Amygdala (tissue), 56 donors: ENCODE measurements around the gene RHOT2.

ENCODE experiments used
- DNase-seq, 56 donors: peaks; one replicate each; lab custom pipeline; 2025; lab: John Stamatoyannopoulos, UW

RHOT2 gene

DNA sequence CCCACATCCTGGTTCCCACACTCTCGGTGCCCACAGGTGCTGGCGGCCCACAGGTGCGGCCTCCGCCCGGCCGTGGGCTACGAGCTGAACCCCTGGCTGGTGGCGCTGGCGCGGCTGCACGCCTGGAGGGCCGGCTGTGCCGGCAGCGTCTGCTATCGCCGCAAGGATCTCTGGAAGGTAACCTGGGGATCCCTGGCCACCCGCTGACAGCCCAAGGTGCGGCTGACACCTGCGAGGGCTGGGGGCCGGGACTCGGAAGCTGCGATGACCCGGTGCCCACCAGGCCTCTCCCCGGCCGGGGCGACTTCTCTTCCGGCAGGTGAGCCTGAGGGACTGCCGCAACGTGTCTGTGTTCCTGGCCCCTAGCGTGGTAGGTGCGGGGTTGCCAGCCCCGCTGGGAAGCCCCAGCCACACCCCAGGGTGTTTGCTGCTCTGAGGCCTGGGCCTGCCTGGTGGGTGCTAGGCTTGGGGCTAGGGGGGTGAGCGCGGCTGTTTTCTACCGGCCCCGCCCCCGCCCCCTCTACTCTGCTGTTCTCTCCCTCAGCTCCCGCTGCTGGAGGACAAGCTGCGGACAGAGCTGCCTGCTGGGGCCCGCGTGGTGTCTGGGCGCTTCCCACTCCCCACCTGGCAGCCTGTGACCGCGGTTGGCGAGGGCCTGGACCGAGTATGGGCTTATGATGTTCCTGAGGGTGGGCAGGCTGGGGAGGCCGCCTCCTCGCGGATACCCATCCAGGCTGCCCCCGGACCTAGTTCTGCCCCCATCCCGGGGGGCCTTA, 54.0 kb downstream of the RHOT2 start:
- DNase-seq: no peak

- DNase-seq: no peak
Observed at GRCh38 chr16:722835-723633, 55.1 kb downstream of the RHOT2 start.

DNA sequence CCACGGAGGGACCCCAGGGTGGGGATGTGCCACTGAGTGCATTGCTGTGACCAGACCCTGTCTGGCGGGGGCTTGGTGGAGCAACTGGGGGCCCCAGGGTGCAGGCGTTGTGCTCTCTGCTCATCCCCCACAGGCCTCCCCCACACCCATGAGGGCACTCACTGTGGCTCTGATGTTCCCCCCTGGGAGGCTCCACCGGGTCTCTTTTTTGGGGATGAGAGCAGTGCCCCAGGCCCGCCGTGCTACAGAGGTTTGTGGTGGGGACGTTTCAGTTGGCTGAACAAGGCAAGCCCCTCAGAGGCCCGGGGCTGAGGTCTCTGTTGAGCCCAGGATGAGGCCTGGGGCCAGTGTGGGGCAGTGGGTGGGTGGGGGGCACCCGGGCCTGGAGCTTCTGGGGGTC, 55.8 kb downstream of the RHOT2 start:
- DNase-seq: no peak
